SK-N-SH (cell line): Measurements from ENCODE around the gene ERCC8.

ENCODE experiments used
- RAD21 ChIP-seq: IDR thresholded peaks from 2 replicates; pipeline ENCODE4 v1.6.1; 2012; ENCODE audit warnings: mild to moderate bottlenecking, low read length
- TF ChIP-seq, protein P1 (sequence below): IDR thresholded peaks from 2 replicates; pipeline ENCODE4 v1.4.0; 2012; ENCODE audit warnings: low read depth

DNA sequence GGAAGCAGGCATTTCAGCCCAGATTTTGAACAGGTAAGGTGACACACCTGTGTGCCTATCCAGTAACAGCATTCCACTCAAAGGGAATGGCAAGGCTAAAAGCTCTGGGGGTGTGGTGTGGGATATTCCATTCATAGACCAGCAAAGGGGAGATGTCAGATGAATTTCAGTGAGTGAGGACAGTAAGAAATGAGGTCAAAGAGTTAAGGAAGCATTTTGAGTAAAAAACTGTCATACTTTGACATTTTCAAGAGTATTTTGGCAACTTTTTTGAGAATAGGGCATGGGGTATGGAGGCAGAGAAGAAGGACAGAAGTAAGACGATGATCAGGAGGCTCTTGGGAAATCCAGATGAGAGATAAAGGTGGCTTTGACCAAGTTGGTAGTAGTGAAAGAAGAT, 98.6 kb downstream of the ERCC8 start:
- TF ChIP-seq, protein P1, sequence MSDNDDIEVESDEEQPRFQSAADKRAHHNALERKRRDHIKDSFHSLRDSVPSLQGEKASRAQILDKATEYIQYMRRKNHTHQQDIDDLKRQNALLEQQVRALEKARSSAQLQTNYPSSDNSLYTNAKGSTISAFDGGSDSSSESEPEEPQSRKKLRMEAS = no peak
- no peak for TF ChIP-seq RAD21
